NCI-H82 (cell line): ENCODE data around the gene ZBTB16.

ENCODE experiments used
- DNase-seq: peaks from one replicate; lab custom pipeline; 2025; lab: John Stamatoyannopoulos, UW

The ZBTB16 gene

GRCh38 chr11:114152785-114153184 lies 93.3 kb downstream of the ZBTB16 start:
- DNase-seq = no peak

- DNase-seq = no peak
These were observed 93.7 kb downstream of the ZBTB16 start for GRCh38 chr11:114153224-114153623.

GRCh38 chr11:114154271-114155047 lies 94.9 kb downstream of the ZBTB16 start:
- DNase-seq = no peak

GRCh38 chr11:114155116-114155515 lies 95.6 kb downstream of the ZBTB16 start:
- DNase-seq = no peak

GRCh38 chr11:114156131-114156581 lies 96.6 kb downstream of the ZBTB16 start:
- DNase-seq = no peak

- no peak for DNase-seq
These were observed 97.3 kb downstream of the ZBTB16 start for GRCh38 chr11:114156782-114157181.

- no peak for DNase-seq
These were observed 98.1 kb downstream of the ZBTB16 start for GRCh38 chr11:114157476-114158050.

GRCh38 chr11:114158421-114158820 lies 98.9 kb downstream of the ZBTB16 start:
- no peak for DNase-seq

GRCh38 chr11:114158886-114159285 lies 99.4 kb downstream of the ZBTB16 start:
- no peak for DNase-seq

- no peak for DNase-seq
These were observed 99.8 kb downstream of the ZBTB16 start for GRCh38 chr11:114159320-114159719.

- DNase-seq = peak; percentile 95
These were observed 100.5 kb downstream of the ZBTB16 start for GRCh38 chr11:114159802-114160632.

GRCh38 chr11:114160894-114161293 lies 101.4 kb downstream of the ZBTB16 start:
- DNase-seq = peak; percentile 22

GRCh38 chr11:114161486-114162250 lies 102.2 kb downstream of the ZBTB16 start:
- no peak for DNase-seq

- DNase-seq = no peak
These were observed 103.2 kb downstream of the ZBTB16 start for GRCh38 chr11:114162719-114163123.

GRCh38 chr11:114163229-114163631 lies 103.7 kb downstream of the ZBTB16 start:
- no peak for DNase-seq

- no peak for DNase-seq
These were observed 104.4 kb downstream of the ZBTB16 start for GRCh38 chr11:114163830-114164401.

GRCh38 chr11:114164546-114164945 lies 105.0 kb downstream of the ZBTB16 start:
- no peak for DNase-seq

- no peak for DNase-seq
These were observed 106.1 kb downstream of the ZBTB16 start for GRCh38 chr11:114165326-114166230.

GRCh38 chr11:114166362-114166761 lies 106.9 kb downstream of the ZBTB16 start:
- no peak for DNase-seq

GRCh38 chr11:114166897-114167323 lies 107.4 kb downstream of the ZBTB16 start:
- DNase-seq = no peak
